Measurements from ENCODE around the gene MTM1.
A peak's percentile ranks its signal among the peaks of the same experiment; 100 is the strongest.

MTM1 gene

GRCh38 chrX:150564838-150565237 is 3.6 kb upstream of the MTM1 start:
- FAIRE-seq (no peak), DNase-seq (ENCODE audit: insufficient read length) (no peak)
- TF ChIP-seq POLR2AphosphoS5 (IDR thresholded peaks at IDR 0.05; ENCODE audit: low read depth, low read length) (no peak), POLR2A (IDR thresholded peaks at IDR 0.05; ENCODE audit: low read depth, low read length) (no peak), TAF1 (IDR thresholded peaks at IDR 0.05; ENCODE audit: borderline replicate concordance, low read depth, low read length) (no peak)

- FAIRE-seq = no peak
- no peak for DNase-seq (ENCODE audit: insufficient read length)
- no peak for TF ChIP-seq POLR2AphosphoS5 (IDR thresholded peaks at IDR 0.05; ENCODE audit: low read depth, low read length)
Measured at GRCh38 chrX:150565551-150565950, 2.9 kb upstream of the MTM1 start.

GRCh38 chrX:150566734-150567182 is 1.7 kb upstream of the MTM1 start:
- FAIRE-seq = no peak
- TF ChIP-seq POLR2AphosphoS5 (IDR thresholded peaks at IDR 0.05; ENCODE audit: low read depth, low read length) = no peak
- no peak for TF ChIP-seq TAF1 (IDR thresholded peaks at IDR 0.05; ENCODE audit: borderline replicate concordance, low read depth, low read length)
- no peak for TF ChIP-seq POLR2A (IDR thresholded peaks at IDR 0.05; ENCODE audit: low read depth, low read length)
- no peak for DNase-seq (ENCODE audit: insufficient read length)

DNA sequence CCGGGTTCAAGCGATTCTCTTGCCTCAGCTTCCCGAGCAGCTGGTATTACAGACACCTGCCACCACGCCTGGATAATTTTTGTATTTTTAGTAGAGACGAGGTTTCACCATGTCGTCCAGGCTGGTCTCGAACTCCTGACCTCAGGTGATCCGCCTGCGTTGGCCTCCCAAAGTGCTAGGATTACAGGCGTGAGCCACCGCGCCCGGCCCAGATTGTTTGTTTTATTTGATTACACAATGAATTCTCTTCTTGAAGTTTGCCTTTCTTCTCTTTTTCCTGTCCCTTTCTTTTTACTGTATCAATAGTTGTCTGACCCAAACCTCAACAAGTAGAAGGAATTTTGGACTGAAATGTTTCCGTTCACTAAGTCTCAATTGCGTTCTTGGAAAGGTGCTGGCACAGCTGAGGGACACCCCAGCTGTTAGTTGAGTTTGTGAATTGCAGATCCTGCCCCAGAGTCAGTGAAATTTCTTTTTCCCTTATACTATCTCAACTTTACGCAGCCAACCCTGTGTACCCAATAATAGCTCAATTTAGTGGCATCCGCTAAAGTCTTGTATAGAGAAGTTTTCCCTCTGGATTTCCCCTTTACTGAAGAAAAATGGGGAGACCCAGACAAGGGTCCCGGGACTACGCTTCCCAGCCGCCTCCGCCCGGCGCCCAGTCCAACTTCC is 639 bp upstream of the MTM1 start:
- DNase-seq (ENCODE audit: insufficient read length) = no peak
- no peak for FAIRE-seq
- TF ChIP-seq POLR2AphosphoS5 (IDR thresholded peaks at IDR 0.05; ENCODE audit: low read depth, low read length) = no peak
- no peak for TF ChIP-seq TAF1 (IDR thresholded peaks at IDR 0.05; ENCODE audit: borderline replicate concordance, low read depth, low read length)
- TF ChIP-seq POLR2A (IDR thresholded peaks at IDR 0.05; ENCODE audit: low read depth, low read length) = no peak

- TF ChIP-seq POLR2A (IDR thresholded peaks at IDR 0.05; ENCODE audit: low read depth, low read length) = no peak
- TF ChIP-seq POLR2AphosphoS5 (IDR thresholded peaks at IDR 0.05; ENCODE audit: low read depth, low read length) = no peak
- TF ChIP-seq TAF1 (IDR thresholded peaks at IDR 0.05; ENCODE audit: borderline replicate concordance, low read depth, low read length) = no peak
- DNase-seq (ENCODE audit: insufficient read length) = no peak
- no peak for FAIRE-seq
Measured at GRCh38 chrX:150569155-150569477, 695 bp downstream of the MTM1 start.

DNA sequence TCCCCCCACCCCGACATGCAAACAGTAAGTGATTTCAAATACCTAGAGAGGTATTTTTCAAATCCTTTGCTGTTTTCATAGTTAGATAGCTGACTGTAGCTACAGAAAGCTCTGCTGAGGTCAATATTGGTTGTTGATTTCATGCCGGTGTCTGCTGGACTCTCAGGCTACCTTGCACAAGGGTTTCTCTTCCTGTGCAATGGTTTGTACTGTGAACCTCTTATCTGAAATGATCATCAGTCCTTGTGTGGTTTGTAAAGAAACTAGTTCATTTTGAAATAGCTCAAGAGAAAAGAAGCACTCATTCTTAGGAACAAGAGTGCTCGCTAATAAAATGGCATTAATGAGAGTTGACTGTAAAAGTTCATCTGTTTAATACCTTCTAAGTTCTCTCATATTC is 2.1 kb downstream of the MTM1 start:
- no peak for FAIRE-seq

GRCh38 chrX:150572206-150572605 is 3.8 kb downstream of the MTM1 start:
- DNase-seq (ENCODE audit: insufficient read length) = no peak
- no peak for TF ChIP-seq POLR2A (IDR thresholded peaks at IDR 0.05; ENCODE audit: low read depth, low read length)
- TF ChIP-seq TAF1 (IDR thresholded peaks at IDR 0.05; ENCODE audit: borderline replicate concordance, low read depth, low read length) = no peak
- TF ChIP-seq POLR2AphosphoS5 (IDR thresholded peaks at IDR 0.05; ENCODE audit: low read depth, low read length) = no peak
- no peak for FAIRE-seq

More for the DNA sequence above, 2.1 kb downstream of the MTM1 start:
- TF ChIP-seq POLR2AphosphoS5 (IDR thresholded peaks at IDR 0.05; ENCODE audit: low read depth, low read length) (no peak), TAF1 (IDR thresholded peaks at IDR 0.05; ENCODE audit: borderline replicate concordance, low read depth, low read length) (no peak), POLR2A (IDR thresholded peaks at IDR 0.05; ENCODE audit: low read depth, low read length) (no peak)
- DNase-seq (ENCODE audit: insufficient read length) = no peak

- DNase-seq (ENCODE audit: insufficient read length) = no peak
- TF ChIP-seq TAF1 (IDR thresholded peaks at IDR 0.05; ENCODE audit: borderline replicate concordance, low read depth, low read length) (no peak), POLR2AphosphoS5 (IDR thresholded peaks at IDR 0.05; ENCODE audit: low read depth, low read length) (no peak), POLR2A (IDR thresholded peaks at IDR 0.05; ENCODE audit: low read depth, low read length) (no peak)
- peak; percentile 21 for FAIRE-seq
Measured at GRCh38 chrX:150573106-150573505, 4.7 kb downstream of the MTM1 start.

DNA sequence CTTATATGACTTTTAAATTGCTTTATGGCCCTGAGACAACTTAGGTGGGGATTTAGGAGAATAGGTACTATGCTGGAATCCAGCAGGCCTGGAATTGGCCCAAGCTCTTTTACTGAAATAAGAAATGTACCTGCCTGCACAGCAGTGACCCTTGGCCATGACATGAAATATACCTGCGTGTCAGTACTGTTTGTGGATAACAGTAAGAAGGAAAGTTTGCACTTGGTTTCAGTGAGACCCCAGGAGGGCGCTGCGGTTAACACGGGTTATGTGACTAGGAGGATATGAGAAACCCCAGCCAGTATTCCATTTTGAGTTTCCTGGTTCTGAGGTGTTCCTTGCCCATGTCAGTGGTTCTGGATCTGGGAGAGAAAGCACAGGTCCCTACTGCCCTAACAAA is 5.3 kb downstream of the MTM1 start:
- DNase-seq (ENCODE audit: insufficient read length) = no peak
- FAIRE-seq = no peak
- TF ChIP-seq POLR2A (IDR thresholded peaks at IDR 0.05; ENCODE audit: low read depth, low read length) = no peak
- TF ChIP-seq TAF1 (IDR thresholded peaks at IDR 0.05; ENCODE audit: borderline replicate concordance, low read depth, low read length) = no peak
- TF ChIP-seq POLR2AphosphoS5 (IDR thresholded peaks at IDR 0.05; ENCODE audit: low read depth, low read length) = no peak

DNA sequence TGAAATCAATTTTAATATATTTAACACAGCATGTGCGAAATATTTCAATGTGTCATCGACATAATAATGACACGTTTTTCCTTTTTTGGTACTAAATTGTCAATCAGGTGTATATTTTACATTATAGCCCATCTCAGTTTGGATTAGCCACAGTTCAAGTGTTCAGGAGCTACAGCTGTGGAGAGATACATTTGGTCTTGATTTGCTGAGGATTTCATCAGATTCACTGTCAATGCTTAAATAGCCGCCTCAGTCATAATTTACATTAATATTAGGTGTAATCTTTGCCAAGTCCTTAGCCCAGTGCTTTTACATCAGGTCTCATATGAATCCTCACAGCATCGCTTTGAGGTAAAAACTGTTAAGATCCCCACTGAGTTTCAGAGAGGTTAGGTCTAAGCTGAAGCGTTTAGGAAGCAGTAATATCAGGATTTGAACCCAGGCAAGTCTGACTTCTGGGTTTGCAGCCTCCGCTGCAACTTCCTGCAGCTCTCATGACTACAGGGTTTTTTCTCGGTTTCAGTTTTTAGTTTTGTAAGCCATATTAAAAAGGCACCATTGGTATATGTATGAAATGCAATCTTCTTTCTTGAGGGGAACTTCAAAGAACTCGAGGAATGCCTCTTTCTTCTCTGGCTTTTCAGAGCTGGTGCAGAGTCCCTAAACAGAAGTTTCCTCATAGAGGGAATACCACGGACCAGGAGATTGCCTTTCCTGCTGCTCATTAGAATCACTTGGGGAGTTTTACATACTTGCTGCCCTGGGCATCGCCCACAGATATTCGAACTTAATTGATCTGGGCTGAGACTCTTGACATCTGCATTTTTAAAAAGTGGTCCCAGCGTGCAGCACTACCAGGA is 6.4 kb downstream of the MTM1 start:
- FAIRE-seq (peak; percentile 86), DNase-seq (ENCODE audit: insufficient read length) (no peak)
- no peak for TF ChIP-seq POLR2A (IDR thresholded peaks at IDR 0.05; ENCODE audit: low read depth, low read length)
- no peak for TF ChIP-seq POLR2AphosphoS5 (IDR thresholded peaks at IDR 0.05; ENCODE audit: low read depth, low read length)
- TF ChIP-seq TAF1 (IDR thresholded peaks at IDR 0.05; ENCODE audit: borderline replicate concordance, low read depth, low read length) = no peak

GRCh38 chrX:150575419-150575814 is 7.0 kb downstream of the MTM1 start:
- no peak for TF ChIP-seq TAF1 (IDR thresholded peaks at IDR 0.05; ENCODE audit: borderline replicate concordance, low read depth, low read length)
- TF ChIP-seq POLR2A (IDR thresholded peaks at IDR 0.05; ENCODE audit: low read depth, low read length) = no peak
- TF ChIP-seq POLR2AphosphoS5 (IDR thresholded peaks at IDR 0.05; ENCODE audit: low read depth, low read length) = no peak
- no peak for FAIRE-seq
- no peak for DNase-seq (ENCODE audit: insufficient read length)

DNA sequence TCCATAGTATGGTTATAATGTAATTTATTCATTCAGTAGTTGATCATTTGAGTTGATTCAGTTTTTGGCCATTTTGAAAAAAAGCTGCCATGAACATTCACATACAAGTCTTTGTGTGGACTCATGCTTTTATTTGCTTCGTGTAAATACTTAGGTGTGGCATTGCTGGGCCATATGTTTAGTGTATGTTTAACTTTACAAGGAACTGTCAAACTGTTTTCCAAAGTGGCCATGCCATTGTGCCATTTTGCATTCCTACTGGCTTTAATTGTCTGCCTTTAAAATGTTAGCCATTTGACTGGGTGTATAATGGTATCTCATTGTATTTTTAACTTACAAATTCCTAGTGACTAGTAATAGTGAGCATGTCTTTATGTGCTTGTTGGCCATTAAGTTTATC is 8.8 kb downstream of the MTM1 start:
- FAIRE-seq (no peak), DNase-seq (ENCODE audit: insufficient read length) (no peak)
- TF ChIP-seq POLR2A (IDR thresholded peaks at IDR 0.05; ENCODE audit: low read depth, low read length) (no peak), TAF1 (IDR thresholded peaks at IDR 0.05; ENCODE audit: borderline replicate concordance, low read depth, low read length) (no peak), POLR2AphosphoS5 (IDR thresholded peaks at IDR 0.05; ENCODE audit: low read depth, low read length) (no peak)
